ENCODE data around the gene NCBP2. TPM values are rescaled to one million over a fixed set of nuclear protein-coding genes. Genes with fewer than 3 reads are reported as not detected.

NCBP2 gene
- total RNA-seq: 10 to 100 TPM; 21.6 to 22.8 TPM

- peak; percentile 22 to 70 for TF ChIP-seq CTCF (IDR thresholded peaks at IDR 0.05)
- peak; percentile 99 for DNase-seq (ENCODE audit: low spot score)
- H3K9me3 ChIP-seq: no peaks in the 10 kb centered on the region
- H3K36me3 ChIP-seq: peaks cover 20% of the 10 kb centered on the region
- no peaks in the 10 kb centered on the region for H3K27me3 ChIP-seq
- peaks cover 0 to 30% of the 10 kb centered on the region in 2 donors for H3K4me1 ChIP-seq
- H3K27ac ChIP-seq: peak within 1 kb of the TSS; percentile 88 to 94
- peak within 1 kb of the TSS; percentile 96 to 100 for H3K4me3 ChIP-seq
Measured at GRCh38 chr3:196942226-196942914, at the start of gene NCBP2. NCBP2 (minus strand) TSS chr3:196942528; CDS start chr3:196942503, 25 bp downstream.

- no peak for DNase-seq (ENCODE audit: low spot score)
- Histone ChIP-seq H3K27ac (no peak overlapping the region), H3K36me3 (no peaks in the 10 kb centered on the region), H3K27me3 (no peaks in the 10 kb centered on the region), H3K4me3 (no peak overlapping the region), H3K4me1 (peaks cover 0 to 13% of the 10 kb centered on the region in 2 donors), H3K9me3 (no peaks in the 10 kb centered on the region)
- no peak for TF ChIP-seq CTCF (IDR thresholded peaks at IDR 0.05)
Measured at GRCh38 chr3:196991581-196992460, 49.5 kb upstream of the NCBP2 start.

GRCh38 chr3:196990601-196991007 lies 48.3 kb upstream of the NCBP2 start:
- no peak for TF ChIP-seq CTCF (IDR thresholded peaks at IDR 0.05)
- no peak for DNase-seq (ENCODE audit: low spot score)
- Histone ChIP-seq H3K36me3 (no peaks in the 10 kb centered on the region), H3K4me3 (no peak overlapping the region), H3K4me1 (peaks cover 0 to 13% of the 10 kb centered on the region in 2 donors), H3K27me3 (no peaks in the 10 kb centered on the region), H3K9me3 (no peaks in the 10 kb centered on the region), H3K27ac (no peak overlapping the region)

- no peaks in the 10 kb centered on the region for H3K9me3 ChIP-seq
- H3K36me3 ChIP-seq: no peaks in the 10 kb centered on the region
- TF ChIP-seq CTCF (IDR thresholded peaks at IDR 0.05): no peak
- H3K27ac ChIP-seq: no peak overlapping the region
- H3K4me3 ChIP-seq: no peak overlapping the region
- H3K27me3 ChIP-seq: no peaks in the 10 kb centered on the region
- no peak for DNase-seq (ENCODE audit: low spot score)
- peaks cover 0 to 13% of the 10 kb centered on the region in 2 donors for H3K4me1 ChIP-seq
Measured at GRCh38 chr3:196989721-196990262, 47.5 kb upstream of the NCBP2 start.

- no peaks in the 10 kb centered on the region for H3K36me3 ChIP-seq
- H3K27me3 ChIP-seq: no peaks in the 10 kb centered on the region
- H3K4me3 ChIP-seq: no peak overlapping the region
- H3K9me3 ChIP-seq: peaks cover 0 to 4% of the 10 kb centered on the region in 2 donors
- peak overlapping the region; percentile 7 to 31 for H3K27ac ChIP-seq
- no peak for TF ChIP-seq CTCF (IDR thresholded peaks at IDR 0.05)
- peaks cover 0 to 13% of the 10 kb centered on the region in 2 donors for H3K4me1 ChIP-seq
- no peak for DNase-seq (ENCODE audit: low spot score)
Measured at GRCh38 chr3:196988241-196989029, 46.1 kb upstream of the NCBP2 start.
